OCI-M2 (cell line): ENCODE results near the gene IGFBP3.

Experiments
- DNase-seq: peaks from one replicate; lab custom pipeline; 2025; ENCODE audit not compliant: unreplicated experiment; lab: John Stamatoyannopoulos, UW

Gene IGFBP3

DNA sequence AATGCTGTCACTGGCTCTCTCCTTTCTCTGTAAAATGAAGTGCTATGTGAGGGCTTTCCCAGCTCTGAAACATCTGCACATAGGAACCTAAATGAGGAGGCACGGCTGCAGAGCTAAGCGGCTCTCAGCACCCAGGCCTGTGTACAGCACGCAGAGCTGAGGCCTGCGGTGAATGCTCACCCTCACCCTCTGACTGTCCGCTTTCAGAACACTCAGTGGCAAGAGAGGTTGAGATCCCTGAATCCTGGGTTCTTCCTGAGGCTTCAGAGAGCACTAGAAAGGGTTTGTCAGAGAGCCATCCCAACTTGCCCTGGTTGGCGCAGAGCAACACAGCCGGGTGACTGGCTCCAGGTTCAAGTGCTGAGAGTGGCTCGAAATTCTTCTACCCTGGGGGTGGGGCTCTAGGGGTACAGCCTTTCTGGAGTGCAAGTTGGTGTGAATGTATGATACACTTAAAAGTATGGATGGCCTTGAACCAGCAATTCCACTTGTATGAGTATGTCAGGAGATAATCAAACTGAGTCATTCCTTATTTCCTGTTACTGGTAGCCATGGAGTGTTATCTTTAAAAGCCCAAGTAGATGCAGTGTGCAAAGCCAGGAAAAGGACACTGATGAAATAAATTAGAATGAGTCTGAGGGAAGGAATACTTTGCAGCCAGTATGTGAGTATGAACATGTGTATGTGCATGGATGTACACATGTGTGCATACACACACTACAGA lies 46.5 kb downstream of the IGFBP3 start:
- no peak for DNase-seq

DNA sequence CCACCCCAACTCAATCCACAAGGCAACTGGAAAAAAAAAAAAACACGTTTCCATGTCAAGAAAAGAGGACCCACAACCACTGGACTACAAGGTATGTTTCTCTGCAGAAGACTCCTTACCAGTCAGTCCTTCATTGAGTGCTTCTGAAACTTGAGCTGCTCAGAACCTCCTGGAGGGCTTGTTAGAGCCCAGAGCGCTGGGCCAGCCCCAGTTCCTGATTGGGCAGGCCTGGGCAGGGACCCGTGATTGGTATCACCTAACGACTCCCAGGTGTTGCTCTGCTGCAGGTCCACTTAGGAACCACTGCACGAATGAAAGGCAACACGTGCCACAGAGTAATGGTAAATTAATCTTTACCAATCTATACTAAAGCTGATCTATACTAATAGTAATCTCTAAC lies 47.7 kb downstream of the IGFBP3 start:
- DNase-seq = no peak

DNA sequence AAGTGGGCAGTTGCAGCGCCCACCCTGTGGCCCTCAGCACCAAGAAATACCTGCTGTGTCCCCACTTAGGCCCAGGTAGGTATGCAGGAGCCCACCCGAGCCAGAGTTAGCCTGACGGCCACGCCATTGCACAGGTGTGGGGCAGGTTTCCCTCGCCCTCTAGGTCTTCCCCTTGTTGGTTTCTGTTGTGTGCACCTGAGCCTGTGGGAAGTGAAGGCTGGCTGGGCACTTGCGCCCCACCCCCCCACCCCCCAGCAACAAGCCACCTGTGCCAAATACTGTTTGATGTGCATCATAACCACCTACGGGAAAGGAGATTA lies 48.1 kb downstream of the IGFBP3 start, which contains the start of gene CCDC201:
Gene CCDC201 (minus strand): TSS at position 48 of the 320 bp plus-strand sequence. CDS start 75 bp downstream, outside the sequence.
- no peak for DNase-seq

DNA sequence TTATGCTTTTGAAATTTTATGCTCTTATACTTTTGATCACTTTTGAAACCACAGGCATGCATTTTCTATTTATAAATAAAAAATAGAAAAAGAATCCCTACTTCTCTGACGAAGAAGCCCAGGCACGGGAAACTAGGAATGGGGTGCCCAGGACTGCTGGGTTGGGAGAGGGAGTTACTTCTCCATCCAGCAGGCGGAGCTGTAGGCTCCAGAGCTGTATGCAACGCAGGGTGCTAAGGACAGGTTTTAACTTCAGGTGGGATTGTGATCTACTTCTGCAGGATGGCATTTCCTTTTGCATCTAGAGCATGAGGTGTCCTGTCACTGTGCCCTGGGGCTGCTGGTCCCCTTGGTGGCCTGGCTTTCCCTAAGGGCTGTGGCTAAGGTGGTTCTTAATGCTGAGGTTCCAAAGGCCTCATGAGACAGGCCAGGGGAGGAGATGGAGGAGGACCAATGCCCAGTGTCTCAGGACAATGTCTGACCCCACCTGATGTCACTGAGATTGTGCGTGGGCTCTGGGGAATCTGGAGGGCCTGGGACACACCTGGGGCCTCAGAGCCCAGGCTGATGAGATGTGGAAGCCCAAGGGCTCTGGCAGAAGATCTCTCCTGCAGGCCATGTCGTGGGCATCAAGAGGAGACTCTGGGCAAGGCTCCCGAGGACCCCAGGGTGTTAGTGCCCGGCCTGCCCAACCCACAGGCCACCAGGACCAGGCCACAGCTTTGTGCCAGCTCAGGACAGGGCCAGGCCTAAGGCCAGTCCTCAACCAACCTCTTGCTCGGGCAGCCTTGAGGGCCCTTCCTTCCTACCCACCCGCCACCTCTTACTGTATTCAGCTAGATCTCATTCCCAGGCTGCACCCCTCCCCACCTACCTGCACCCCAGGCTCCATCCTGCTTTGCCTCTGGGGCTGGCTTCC lies 48.7 kb downstream of the IGFBP3 start:
- no peak for DNase-seq

DNA sequence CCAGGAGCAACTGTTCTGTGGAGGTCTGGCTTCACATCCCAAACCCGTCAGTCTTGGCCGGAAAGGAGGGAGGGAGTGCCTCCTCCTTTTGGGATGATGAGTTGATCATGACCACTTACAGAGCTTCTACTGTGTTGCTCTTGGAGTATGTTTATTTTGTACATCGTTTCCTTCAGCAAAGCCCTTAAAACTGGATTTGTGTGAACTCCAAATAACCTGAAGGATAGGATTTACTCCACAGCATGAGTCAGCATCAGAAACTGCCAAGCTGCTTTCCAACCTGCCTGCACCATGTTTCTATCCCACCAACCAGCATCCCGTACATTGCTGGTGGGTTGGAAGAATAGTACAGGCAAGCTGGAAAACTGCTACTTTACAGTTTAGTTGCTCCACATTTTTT lies 51.6 kb downstream of the IGFBP3 start:
- no peak for DNase-seq

DNA sequence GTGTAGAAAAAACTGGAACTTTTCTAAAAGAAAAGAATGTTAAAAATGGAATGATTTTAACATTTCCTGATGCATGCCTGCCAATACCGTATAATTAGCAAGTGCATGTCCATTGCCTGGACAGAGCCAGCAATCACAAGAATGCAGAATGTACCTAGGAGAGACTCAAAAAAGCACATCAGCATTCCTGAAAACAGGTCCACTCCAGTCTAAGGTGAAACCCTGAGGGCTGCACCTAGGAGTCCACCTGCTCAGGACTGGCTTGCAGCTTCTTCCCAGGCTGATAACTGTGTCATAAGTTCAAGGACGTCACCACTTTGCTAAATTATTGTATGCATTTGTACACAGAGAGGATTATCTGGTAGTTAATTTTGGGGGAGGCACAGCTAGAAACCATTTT lies 53.6 kb downstream of the IGFBP3 start:
- DNase-seq = no peak

DNA sequence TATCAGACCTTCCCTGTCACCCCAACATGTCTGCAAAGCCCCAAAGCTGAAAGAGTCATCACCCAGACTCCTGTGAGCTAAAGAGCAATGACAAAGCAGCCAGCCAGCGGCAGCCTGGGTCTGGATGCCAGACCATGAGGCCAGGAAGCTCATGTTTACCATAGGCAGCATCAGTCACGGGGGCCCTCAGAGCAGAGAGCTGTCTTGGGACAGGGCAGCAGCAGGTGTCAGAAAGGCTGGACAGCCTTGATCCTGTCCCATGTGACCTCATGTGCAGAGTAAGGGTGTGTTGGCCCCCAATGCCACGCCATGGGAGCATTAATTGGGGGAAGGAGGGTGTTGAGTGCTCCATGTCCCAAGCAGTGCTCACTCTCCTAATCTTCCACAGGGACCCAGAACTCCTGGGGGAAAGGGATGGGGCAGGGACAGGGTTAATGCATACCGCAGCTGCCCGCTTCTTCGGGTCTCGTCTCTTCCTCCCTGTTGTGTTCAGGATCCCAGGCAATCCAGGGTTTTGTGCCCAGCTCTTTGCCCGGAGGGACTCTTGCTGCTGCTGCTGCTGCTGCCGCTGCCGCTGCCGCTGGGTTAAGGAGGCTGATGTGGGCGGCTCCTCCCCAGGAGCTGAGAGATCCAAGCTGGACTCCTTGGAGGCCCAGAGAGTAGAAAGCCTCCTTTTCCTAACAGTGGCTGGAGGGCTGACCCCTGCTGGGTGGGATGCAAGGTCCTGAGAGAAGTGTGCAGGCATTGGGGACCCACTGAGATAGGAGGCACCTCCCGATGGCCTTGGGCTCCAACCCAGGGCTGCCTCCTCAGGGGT lies 55.3 kb downstream of the IGFBP3 start:
- no peak for DNase-seq

DNA sequence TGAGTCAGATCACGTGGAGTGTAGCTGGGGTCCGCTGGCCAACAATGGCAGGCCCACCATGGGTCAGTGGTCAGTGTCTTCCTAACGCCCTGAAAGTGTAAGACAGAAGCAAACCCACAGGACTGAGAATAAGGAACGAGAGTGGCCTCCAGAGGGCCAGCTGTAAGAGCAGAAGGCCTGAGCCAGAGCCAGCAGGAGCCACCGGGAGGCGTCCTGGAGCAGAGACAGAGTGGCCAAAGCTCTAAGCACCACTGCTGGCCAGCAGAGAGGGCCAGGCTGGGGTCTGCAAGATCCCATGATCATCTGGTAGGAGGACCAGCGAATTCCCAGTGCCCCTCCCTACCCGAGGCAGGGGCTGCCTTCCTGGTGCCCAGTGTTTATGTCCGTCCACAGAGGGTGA lies 57.4 kb downstream of the IGFBP3 start:
- DNase-seq = no peak
